Hepatocyte (in vitro differentiated cells): ENCODE results near the gene TBX5.

ENCODE experiments used
- EZH2 ChIP-seq: fragments of 200-600 bp; sonication (generic); IDR thresholded peaks from 2 replicates; pipeline ENCODE4 v1.6.1; 2016; ENCODE audit warnings: antibody characterized with exemption, mild to moderate bottlenecking, borderline replicate concordance
- EZH2phosphoT487 ChIP-seq: fragments of 200-600 bp; sonication (generic); IDR thresholded peaks from one replicate; pipeline ENCODE4 v1.6.1; 2018; ENCODE audit warnings: antibody characterized with exemption, mild to moderate bottlenecking, low read depth, moderate library complexity; ENCODE audit not compliant: unreplicated experiment, severe bottlenecking
- TF ChIP-seq, protein P1 (sequence below): fragments of 200-600 bp; sonication (generic); IDR thresholded peaks from 2 replicates; pipeline ENCODE4 v1.5.1; 2016; ENCODE audit warnings: antibody characterized with exemption, mild to moderate bottlenecking; ENCODE audit not compliant: poor library complexity

DNA sequence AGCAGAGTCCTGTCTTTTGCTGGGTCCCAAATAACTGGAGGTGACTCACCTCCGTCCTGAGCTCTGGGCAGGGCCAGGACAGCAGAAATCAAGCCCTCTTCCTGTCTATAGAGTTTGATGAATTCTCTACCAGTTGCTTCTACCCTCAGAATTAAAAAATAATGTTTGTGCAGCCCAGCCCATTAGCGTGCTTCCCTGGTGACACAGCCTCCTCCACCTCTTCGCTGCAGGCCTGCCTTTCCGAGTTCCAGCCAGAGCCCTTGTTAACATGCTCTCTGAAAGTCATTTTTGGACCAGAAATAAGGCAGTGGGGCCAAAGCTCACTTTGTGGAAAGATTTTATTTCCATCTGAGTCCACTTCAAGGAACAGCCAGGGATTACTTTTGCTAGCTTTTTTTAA, 94.0 kb downstream of the TBX5 start:
- TF ChIP-seq, protein P1, sequence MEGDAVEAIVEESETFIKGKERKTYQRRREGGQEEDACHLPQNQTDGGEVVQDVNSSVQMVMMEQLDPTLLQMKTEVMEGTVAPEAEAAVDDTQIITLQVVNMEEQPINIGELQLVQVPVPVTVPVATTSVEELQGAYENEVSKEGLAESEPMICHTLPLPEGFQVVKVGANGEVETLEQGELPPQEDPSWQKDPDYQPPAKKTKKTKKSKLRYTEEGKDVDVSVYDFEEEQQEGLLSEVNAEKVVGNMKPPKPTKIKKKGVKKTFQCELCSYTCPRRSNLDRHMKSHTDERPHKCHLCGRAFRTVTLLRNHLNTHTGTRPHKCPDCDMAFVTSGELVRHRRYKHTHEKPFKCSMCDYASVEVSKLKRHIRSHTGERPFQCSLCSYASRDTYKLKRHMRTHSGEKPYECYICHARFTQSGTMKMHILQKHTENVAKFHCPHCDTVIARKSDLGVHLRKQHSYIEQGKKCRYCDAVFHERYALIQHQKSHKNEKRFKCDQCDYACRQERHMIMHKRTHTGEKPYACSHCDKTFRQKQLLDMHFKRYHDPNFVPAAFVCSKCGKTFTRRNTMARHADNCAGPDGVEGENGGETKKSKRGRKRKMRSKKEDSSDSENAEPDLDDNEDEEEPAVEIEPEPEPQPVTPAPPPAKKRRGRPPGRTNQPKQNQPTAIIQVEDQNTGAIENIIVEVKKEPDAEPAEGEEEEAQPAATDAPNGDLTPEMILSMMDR: no peak
- TF ChIP-seq EZH2 (no peak), EZH2phosphoT487 (no peak)
